PFSK-1 (cell line): Measurements from ENCODE around the gene MMP11.

ENCODE experiments used
- FOXP2 ChIP-seq: optimal IDR thresholded peaks from 2 replicates; pipeline ENCODE3; 2011; ENCODE audit warnings: borderline replicate concordance, control low read depth, inconsistent platforms; ENCODE audit not compliant: insufficient read depth; ENCODE audit errors: extremely low read length, extremely low read depth
- POLR2AphosphoS5 ChIP-seq: IDR thresholded peaks from 2 replicates; pipeline ENCODE4 v1.6.1; 2012; ENCODE audit warnings: low read depth, mild to moderate bottlenecking, control low read depth, low read length, moderate library complexity
- SIN3A ChIP-seq: IDR thresholded peaks from 2 replicates; pipeline ENCODE4 v1.6.1; 2012; ENCODE audit warnings: mild to moderate bottlenecking, low read length, moderate library complexity, borderline replicate concordance; ENCODE audit not compliant: insufficient read depth
- TAF1 ChIP-seq: IDR thresholded peaks from 2 replicates; pipeline ENCODE4 v1.6.1; 2012; ENCODE audit warnings: low read length, control low read depth, borderline replicate concordance; ENCODE audit not compliant: insufficient read depth
- TF ChIP-seq, protein P1 (sequence below), 2 experiments: IDR thresholded peaks; 2 replicates each; pipeline versions ENCODE4 v1.6.1 to v1.8.0; 2011 to 2012; ENCODE audit warnings: low read depth in 2 of 2, low read length in 2 of 2, control low read depth in 1 of 2, inconsistent platforms in 1 of 2, mild to moderate bottlenecking in 1 of 2, moderate library complexity in 1 of 2; ENCODE audit not compliant: insufficient read depth in 1 of 2

MMP11 gene

DNA sequence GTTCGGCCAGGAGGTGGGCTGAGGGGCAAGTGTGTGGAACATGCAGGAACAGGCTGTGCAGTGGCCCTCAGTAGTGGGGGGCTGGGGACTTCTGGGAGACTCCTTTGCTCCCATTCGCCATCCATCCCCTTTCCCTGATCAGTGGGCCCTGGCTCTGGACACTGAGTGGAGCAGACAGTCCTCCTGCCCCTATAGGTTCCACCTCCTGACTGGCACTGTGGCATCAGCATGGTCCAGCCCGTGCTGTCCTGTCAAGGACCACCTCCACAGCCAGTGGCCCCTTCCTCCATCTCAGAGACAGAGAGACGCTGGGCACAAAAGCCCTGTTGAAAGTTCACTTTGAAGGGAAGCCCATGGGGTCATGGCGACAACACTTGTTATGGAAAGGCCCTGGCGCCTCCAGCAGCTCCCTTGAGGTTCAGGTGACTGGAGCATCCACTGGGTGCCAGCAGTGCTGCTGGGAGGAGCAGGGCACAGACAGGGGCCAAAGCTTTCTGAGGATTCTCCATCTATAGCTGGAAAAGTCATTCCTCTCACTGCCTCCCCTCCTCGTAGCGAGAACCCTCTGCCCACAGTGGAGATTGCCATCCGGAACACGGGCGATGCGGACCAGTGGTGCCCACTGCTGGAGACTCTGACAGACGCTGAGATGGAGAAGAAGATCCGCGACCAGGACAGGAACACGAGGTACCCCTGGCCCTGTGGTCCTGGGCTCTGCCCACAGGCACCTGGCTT is 60.5 kb downstream of the MMP11 start:
- no peak for TF ChIP-seq POLR2AphosphoS5
- no peak for TF ChIP-seq TAF1
- no peak for TF ChIP-seq FOXP2
- TF ChIP-seq, protein P1, sequence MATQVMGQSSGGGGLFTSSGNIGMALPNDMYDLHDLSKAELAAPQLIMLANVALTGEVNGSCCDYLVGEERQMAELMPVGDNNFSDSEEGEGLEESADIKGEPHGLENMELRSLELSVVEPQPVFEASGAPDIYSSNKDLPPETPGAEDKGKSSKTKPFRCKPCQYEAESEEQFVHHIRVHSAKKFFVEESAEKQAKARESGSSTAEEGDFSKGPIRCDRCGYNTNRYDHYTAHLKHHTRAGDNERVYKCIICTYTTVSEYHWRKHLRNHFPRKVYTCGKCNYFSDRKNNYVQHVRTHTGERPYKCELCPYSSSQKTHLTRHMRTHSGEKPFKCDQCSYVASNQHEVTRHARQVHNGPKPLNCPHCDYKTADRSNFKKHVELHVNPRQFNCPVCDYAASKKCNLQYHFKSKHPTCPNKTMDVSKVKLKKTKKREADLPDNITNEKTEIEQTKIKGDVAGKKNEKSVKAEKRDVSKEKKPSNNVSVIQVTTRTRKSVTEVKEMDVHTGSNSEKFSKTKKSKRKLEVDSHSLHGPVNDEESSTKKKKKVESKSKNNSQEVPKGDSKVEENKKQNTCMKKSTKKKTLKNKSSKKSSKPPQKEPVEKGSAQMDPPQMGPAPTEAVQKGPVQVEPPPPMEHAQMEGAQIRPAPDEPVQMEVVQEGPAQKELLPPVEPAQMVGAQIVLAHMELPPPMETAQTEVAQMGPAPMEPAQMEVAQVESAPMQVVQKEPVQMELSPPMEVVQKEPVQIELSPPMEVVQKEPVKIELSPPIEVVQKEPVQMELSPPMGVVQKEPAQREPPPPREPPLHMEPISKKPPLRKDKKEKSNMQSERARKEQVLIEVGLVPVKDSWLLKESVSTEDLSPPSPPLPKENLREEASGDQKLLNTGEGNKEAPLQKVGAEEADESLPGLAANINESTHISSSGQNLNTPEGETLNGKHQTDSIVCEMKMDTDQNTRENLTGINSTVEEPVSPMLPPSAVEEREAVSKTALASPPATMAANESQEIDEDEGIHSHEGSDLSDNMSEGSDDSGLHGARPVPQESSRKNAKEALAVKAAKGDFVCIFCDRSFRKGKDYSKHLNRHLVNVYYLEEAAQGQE (IDR thresholded peaks at IDR 0.05; ENCODE audit: insufficient read depth in 1 of 2, low read depth in 2 of 2, low read length in 2 of 2), result no peak
- no peak for TF ChIP-seq SIN3A
